Naive B cell (primary cell): ENCODE results near the gene SMS. TPM values are rescaled to one million over a fixed set of nuclear protein-coding genes. Genes with fewer than 3 reads are reported as not detected.
"Not testable (repeated sequence)": the region's sequence is repeated elsewhere in the genome, so short reads cannot be mapped to it uniquely, and the experiment has no call there.

Experiments used
- ATAC-seq, 2 donors: fragments of 150-1000 bp; cut with Tn5 transposase; 2 replicates each; pipeline ENCODE4 v1.10.0; 2021; ENCODE audit warnings: low read depth in 2 of 2, mild to moderate bottlenecking in 2 of 2, moderate library complexity in 2 of 2
- DNase-seq: peaks from one replicate; pipeline ENCODE4 v3.0.0; 2022
- H3K27ac Mint-ChIP-seq, 6 donors: one replicate each; pipeline ENCODE4 v1.8.0; 2020 to 2022; ENCODE audit warnings: mild to moderate bottlenecking in 6 of 6, mixed read lengths in 6 of 6, moderate library complexity in 5 of 6, inconsistent platforms in 2 of 6
- H3K27me3 Mint-ChIP-seq, 3 donors: one replicate each; pipeline ENCODE4 v1.8.0; 2021 to 2022; ENCODE audit warnings: mixed read lengths in 3 of 3, mild to moderate bottlenecking in 1 of 3
- H3K36me3 Mint-ChIP-seq, 2 donors: one replicate each; pipeline ENCODE4 v1.8.0; 2020 to 2022; ENCODE audit warnings: mixed read lengths in 2 of 2, inconsistent platforms in 1 of 2, mild to moderate bottlenecking in 1 of 2
- H3K4me1 Mint-ChIP-seq, 3 donors: one replicate each; pipeline ENCODE4 v1.8.0; 2020 to 2022; ENCODE audit warnings: mixed read lengths in 3 of 3, inconsistent platforms in 1 of 3, mild to moderate bottlenecking in 1 of 3, moderate library complexity in 1 of 3
- H3K4me3 Mint-ChIP-seq, 8 donors: one replicate each; pipeline ENCODE4 v1.8.0; 2020 to 2022; ENCODE audit warnings: mild to moderate bottlenecking in 8 of 8, mixed read lengths in 8 of 8, moderate library complexity in 8 of 8, inconsistent platforms in 2 of 8
- H3K9me3 Mint-ChIP-seq, 7 donors: one replicate each; pipeline ENCODE4 v1.8.0; 2020 to 2022; ENCODE audit warnings: mixed read lengths in 7 of 7, mild to moderate bottlenecking in 5 of 7, inconsistent platforms in 2 of 7, moderate library complexity in 1 of 7
- polyA plus RNA-seq, 6 donors: library from polyadenylated mRNA; unstranded; fragments of 300-500 nt; fragmentation: Illumina TruSeq; gene quantifications; one replicate each; pipeline ENCODE4 v1.2.3, GENCODE V29; 2021; ENCODE audit warnings: low read depth in 6 of 6

The SMS gene
- polyA plus RNA-seq, 6 donors from 2014 or later = 42.9 to 84.6 (median 49.6) TPM

DNA sequence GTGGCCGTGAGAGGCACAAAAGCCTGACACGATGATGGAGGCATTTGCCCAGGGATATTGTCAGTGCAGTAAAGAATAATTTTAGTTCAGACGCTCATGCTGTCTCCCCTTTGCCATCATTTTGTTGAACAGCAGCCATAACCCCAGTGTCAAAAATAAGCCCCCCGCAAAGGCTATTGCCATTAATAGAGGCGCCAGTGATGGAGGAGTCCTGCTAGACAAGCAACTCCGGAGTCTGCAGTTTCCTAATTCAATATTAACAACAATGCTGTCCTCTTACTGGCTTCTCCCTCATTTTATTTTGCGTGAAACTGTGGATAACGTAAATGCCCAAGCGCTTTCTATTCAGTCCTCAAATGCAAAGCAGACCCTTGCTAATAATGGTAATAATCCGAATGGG lies 603 bp upstream of the SMS start:
- peak overlapping the region; percentile 74 to 93 (median 85) for H3K4me3 Mint-ChIP-seq
- no peaks in the 10 kb centered on the region for H3K27me3 Mint-ChIP-seq
- ATAC-seq (no peak), DNase-seq (no peak)
- H3K4me1 Mint-ChIP-seq = peaks cover 16 to 24% (median 19%) of the 10 kb centered on the region in 3 donors
- H3K9me3 Mint-ChIP-seq = peaks cover 0 to 5% (median 0%) of the 10 kb centered on the region in 7 donors
- no peaks in the 10 kb centered on the region for H3K36me3 Mint-ChIP-seq
- H3K27ac Mint-ChIP-seq = peak overlapping the region; percentile 54 to 88 (median 84)

DNA sequence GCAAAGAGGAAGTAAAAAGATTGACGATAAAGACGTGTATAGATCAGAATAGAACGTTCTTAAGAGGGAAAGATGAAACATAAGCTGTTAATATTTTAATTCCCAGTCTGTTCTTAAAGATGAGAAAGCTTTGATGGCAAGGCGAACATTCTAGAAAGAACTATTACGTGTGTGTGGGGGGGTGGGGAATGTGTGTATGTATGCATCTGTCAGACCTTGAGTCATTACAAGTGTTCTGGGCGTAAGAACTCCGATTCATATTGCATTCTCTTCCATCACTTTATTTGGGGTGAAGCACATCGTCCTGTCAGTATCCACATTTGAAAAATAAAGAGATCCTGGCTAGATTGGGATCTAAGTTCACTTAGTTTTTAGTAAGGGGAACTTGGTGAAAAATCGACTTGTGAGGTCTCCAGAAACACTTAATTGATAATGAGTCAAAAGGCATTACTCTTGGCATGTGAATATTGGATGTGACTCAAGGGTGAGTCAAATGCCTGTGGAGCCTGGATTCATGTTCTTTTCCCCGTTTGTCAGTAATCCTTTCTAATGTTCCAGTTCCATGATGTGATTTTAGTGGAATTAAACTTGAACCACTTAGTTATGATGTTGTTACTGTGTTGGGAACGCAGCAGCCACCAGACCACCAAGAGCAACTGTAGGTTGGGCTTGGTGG lies 3.1 kb downstream of the SMS start:
- H3K9me3 Mint-ChIP-seq = peaks cover 0 to 5% (median 0%) of the 10 kb centered on the region in 7 donors
- H3K27ac Mint-ChIP-seq = peak overlapping the region in 3 of 6 donors; percentile 9 to 68 (median 35)
- no peaks in the 10 kb centered on the region for H3K36me3 Mint-ChIP-seq
- peak overlapping the region; percentile 0 to 66 (median 31) for H3K4me3 Mint-ChIP-seq
- DNase-seq (no peak), ATAC-seq (no peak)
- H3K4me1 Mint-ChIP-seq = peaks cover 26 to 31% (median 27%) of the 10 kb centered on the region in 3 donors
- no peaks in the 10 kb centered on the region for H3K27me3 Mint-ChIP-seq

DNA sequence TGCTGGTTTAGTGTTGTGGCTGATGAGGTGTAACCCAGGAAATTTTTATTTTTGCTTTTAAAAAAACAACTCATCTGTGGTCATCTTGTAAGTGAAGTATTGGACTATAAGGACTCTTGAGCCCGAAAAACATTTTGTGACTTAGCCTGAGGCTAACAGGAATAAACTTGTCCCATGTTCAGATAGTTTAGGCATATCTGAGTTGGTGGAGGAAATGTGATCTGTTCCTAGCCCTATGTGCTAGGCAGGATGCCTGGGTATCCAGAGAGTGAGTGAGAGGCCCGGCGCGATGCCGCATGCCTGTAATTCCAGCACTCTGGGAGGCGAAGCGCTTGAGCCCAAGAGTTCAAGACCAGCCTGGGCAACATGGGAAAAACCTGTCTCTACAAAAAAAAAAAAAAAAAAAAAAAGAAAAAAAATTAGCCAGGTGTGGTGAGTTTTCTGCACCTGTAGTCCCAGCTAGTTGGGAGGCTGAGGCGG lies 3.7 kb downstream of the SMS start:
- DNase-seq (no peak), ATAC-seq (no peak)
- no peaks in the 10 kb centered on the region for H3K27me3 Mint-ChIP-seq
- H3K9me3 Mint-ChIP-seq = peaks cover 0 to 5% (median 0%) of the 10 kb centered on the region in 7 donors
- peaks cover 26 to 31% (median 27%) of the 10 kb centered on the region in 3 donors for H3K4me1 Mint-ChIP-seq
- H3K27ac Mint-ChIP-seq = peak overlapping the region in 1 of 6 donors; percentile 7
- H3K4me3 Mint-ChIP-seq = peak overlapping the region in 2 of 8 donors; percentile 44 to 66
- no peaks in the 10 kb centered on the region for H3K36me3 Mint-ChIP-seq

DNA sequence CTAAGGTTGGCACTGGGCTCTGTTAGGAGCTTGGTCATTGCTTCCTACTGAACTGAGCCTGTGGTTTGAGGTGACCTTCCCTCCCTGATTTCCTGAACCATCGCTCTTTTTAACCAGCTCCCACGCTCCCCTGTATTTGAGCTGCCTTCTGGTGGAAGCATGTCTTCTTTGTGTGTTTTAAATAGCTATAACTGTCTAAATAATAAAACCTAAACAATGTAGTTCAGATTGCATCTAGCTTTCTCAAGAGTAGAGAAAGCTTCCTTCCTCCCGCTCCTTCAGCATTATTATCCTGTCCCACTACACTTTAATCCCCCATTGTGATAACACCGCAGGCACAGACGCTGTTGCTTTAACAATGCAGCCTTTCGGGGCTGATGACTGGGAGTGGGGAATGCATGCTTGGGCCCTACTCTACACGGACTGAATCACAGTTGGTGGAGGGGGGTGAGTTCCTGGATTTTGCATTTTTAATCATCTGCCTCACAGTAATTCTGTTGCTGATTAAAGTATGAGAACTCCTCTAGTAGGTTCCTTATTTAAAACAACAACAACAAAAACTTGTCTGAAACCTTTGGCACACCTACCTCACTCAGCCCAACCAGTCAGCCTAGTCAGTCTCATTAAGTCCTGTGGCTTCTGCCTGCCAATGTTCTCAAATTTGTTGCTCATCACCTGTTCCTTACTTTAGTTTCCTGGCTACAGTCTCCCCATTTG lies 6.6 kb downstream of the SMS start:
- H3K4me1 Mint-ChIP-seq = peaks cover 24 to 27% (median 26%) of the 10 kb centered on the region in 3 donors
- DNase-seq (no peak), ATAC-seq (no peak)
- no peak overlapping the region for H3K4me3 Mint-ChIP-seq
- H3K27me3 Mint-ChIP-seq = no peaks in the 10 kb centered on the region
- no peaks in the 10 kb centered on the region for H3K36me3 Mint-ChIP-seq
- H3K27ac Mint-ChIP-seq = peak overlapping the region in 2 of 6 donors; percentile 41 to 81
- H3K9me3 Mint-ChIP-seq = peaks cover 0 to 3% (median 0%) of the 10 kb centered on the region in 7 donors

GRCh38 chrX:21947671-21948070 lies 7.2 kb downstream of the SMS start:
- DNase-seq (no peak), ATAC-seq (no peak)
- Mint-ChIP-seq H3K4me1 (peaks cover 18 to 22% (median 20%) of the 10 kb centered on the region in 3 donors), H3K9me3 (no peaks in the 10 kb centered on the region), H3K27ac (peak overlapping the region in 1 of 6 donors; percentile 11), H3K27me3 (no peaks in the 10 kb centered on the region), H3K36me3 (no peaks in the 10 kb centered on the region), H3K4me3 (no peak overlapping the region)

DNA sequence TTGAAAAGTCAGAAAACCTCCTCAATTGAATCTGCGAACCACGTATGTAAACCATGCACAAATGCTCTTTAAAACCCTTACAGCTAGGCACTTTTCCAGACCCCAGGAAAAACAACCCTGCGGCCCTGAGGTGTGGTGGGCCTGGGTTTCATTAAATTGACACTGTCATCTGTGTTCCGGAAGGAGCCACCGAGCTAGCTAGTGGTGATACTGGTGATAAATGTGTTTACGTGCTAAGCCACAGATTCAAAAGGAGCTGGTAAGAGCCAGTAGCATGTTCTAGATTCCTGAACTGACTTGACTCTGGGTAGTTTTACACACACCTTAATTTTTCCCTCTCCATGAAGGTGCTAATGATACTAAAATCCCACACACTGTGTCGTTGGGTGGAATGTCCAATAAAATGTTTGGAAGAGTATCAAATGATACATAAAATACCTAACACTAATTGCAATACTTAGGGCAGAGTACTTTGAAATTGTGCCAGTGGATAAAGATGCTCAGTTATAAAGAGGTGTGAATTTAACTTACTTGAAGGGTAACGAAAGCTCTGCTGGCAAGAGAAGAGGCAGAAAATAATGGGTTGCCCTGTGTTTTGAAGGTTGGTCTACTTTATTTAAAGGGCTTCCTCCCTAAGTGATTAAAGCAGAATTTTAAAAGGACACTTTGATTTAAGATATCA lies 8.5 kb downstream of the SMS start:
- Mint-ChIP-seq H3K4me3 (peak overlapping the region in 1 of 8 donors; percentile 30), H3K4me1 (peaks cover 10 to 15% (median 11%) of the 10 kb centered on the region in 3 donors), H3K27ac (no peak overlapping the region), H3K36me3 (no peaks in the 10 kb centered on the region), H3K9me3 (no peaks in the 10 kb centered on the region), H3K27me3 (no peaks in the 10 kb centered on the region)
- no peak for ATAC-seq
- DNase-seq = no peak

DNA sequence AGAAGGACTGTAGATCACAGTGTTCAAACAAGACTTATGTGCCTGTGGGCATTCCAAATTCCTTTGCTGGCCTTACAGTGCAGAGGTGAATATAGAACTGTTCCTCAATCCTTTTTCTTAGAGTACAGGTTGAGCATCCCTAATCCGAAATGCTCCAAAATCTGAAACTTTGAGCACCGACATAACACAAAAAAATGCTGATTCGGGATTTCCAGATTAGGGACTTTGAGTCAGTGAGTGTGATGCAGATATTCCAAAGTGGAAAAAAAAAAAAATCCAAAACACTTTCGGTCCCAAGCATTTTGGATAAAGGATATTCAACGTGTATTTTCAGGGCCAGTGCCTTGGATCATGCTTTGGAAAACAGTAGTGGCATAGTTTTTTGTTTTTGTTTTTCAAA lies 9.2 kb downstream of the SMS start:
- Mint-ChIP-seq H3K4me1 (peaks cover 10 to 15% (median 12%) of the 10 kb centered on the region in 3 donors), H3K4me3 (no peak overlapping the region), H3K9me3 (no peaks in the 10 kb centered on the region), H3K27ac (no peak overlapping the region), H3K36me3 (no peaks in the 10 kb centered on the region), H3K27me3 (no peaks in the 10 kb centered on the region)
- DNase-seq (no peak), ATAC-seq (no peak)

DNA sequence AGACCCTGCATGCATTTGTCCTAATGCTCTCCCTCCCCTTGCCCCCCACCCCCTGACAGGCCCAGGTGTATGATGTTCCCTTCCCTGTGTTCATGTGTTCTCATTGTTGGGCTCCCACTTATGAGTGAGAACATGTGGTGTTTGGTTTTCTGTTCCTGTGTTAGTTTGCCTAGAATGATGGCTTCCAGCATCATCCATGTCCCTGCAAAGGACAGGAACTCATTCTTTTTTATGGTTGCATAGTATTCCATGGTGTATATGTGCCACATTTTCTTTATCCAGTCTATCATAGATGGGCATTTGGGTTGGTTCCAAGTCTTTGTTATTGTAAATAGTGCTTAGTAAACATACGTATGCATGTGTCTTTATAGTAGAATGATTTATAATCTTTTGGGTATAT lies 10.0 kb downstream of the SMS start:
- not testable (repeated sequence) for H3K27me3 Mint-ChIP-seq, H3K4me3 Mint-ChIP-seq, H3K27ac Mint-ChIP-seq, H3K36me3 Mint-ChIP-seq, H3K9me3 Mint-ChIP-seq, DNase-seq, ATAC-seq
- peaks cover 14 to 21% (median 19%) of the 10 kb centered on the region in 3 donors for H3K4me1 Mint-ChIP-seq

- no peaks in the 10 kb centered on the region for H3K36me3 Mint-ChIP-seq
- no peak for ATAC-seq
- H3K27me3 Mint-ChIP-seq = no peaks in the 10 kb centered on the region
- H3K4me3 Mint-ChIP-seq = no peak overlapping the region
- peaks cover 12 to 16% (median 15%) of the 10 kb centered on the region in 3 donors for H3K4me1 Mint-ChIP-seq
- H3K27ac Mint-ChIP-seq = peak overlapping the region in 2 of 6 donors; percentile 34 to 36
- H3K9me3 Mint-ChIP-seq = no peaks in the 10 kb centered on the region
- no peak for DNase-seq
Measured at GRCh38 chrX:21952624-21953023, 12.1 kb downstream of the SMS start.

GRCh38 chrX:21953195-21953830 lies 12.8 kb downstream of the SMS start:
- peaks cover 8 to 16% (median 15%) of the 10 kb centered on the region in 3 donors for H3K4me1 Mint-ChIP-seq
- H3K36me3 Mint-ChIP-seq, H3K27me3 Mint-ChIP-seq, H3K9me3 Mint-ChIP-seq, H3K4me3 Mint-ChIP-seq, ATAC-seq, DNase-seq: not testable (repeated sequence)
- H3K27ac Mint-ChIP-seq = peak overlapping the region in 1 of 6 donors; percentile 24

- H3K9me3 Mint-ChIP-seq = no peaks in the 10 kb centered on the region
- no peak for ATAC-seq
- H3K4me1 Mint-ChIP-seq = peaks cover 14 to 27% (median 27%) of the 10 kb centered on the region in 3 donors
Measured at GRCh38 chrX:21955403-21956189, 15.1 kb downstream of the SMS start.

DNA sequence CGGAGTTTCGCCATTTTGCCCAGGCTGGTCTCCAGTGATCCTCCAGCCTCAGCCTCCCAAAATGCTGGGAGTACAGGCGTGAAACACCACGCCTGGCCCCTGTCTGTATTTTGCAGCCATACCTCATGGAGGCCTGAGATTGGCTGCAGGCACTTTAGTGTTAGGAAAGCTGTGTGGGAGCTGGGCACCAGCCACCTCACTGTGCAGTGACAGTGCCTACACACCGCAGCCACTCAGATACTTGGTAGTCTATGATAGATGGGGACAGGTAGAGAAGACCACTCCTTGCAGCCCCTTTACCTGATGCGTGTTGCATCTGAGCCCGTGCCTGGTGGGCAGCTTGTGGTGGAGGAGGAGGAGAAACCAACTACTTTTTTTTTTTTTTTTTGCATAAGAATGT lies 16.3 kb downstream of the SMS start:
- ATAC-seq (no peak), DNase-seq (no peak)
- Mint-ChIP-seq H3K9me3 (no peaks in the 10 kb centered on the region), H3K36me3 (no peaks in the 10 kb centered on the region), H3K4me1 (peaks cover 19 to 36% (median 32%) of the 10 kb centered on the region in 3 donors), H3K27ac (no peak overlapping the region), H3K27me3 (no peaks in the 10 kb centered on the region), H3K4me3 (no peak overlapping the region)

More at GRCh38 chrX:21955403-21956189, 15.1 kb downstream of the SMS start:
- Mint-ChIP-seq H3K36me3 (no peaks in the 10 kb centered on the region), H3K27ac (peak overlapping the region in 2 of 6 donors; percentile 61 to 62), H3K27me3 (no peaks in the 10 kb centered on the region), H3K4me3 (peak overlapping the region in 2 of 8 donors; percentile 32 to 37)
- DNase-seq = no peak
